Keratinocyte (primary cell): ENCODE results near the gene TNK1.

ENCODE experiments used
- CTCF ChIP-seq, 3 experiments: IDR thresholded peaks in 1 of 3; conservative IDR thresholded peaks in 1 of 3; optimal IDR thresholded peaks in 1 of 3; 2 replicates in 2 of 3; 3 replicates in 1 of 3; pipeline versions ENCODE3 to v1.5.1; 2011; ENCODE audit warnings: low read length in 3 of 3, mild to moderate bottlenecking in 3 of 3, moderate library complexity in 2 of 3, control low read depth in 1 of 3, inconsistent platforms in 1 of 3; ENCODE audit not compliant: insufficient read depth in 2 of 3; ENCODE audit errors: extremely low read depth in 1 of 3
- EZH2 ChIP-seq: IDR thresholded peaks from one replicate; pipeline ENCODE4 v1.6.1; 2012; ENCODE audit warnings: inconsistent platforms, mild to moderate bottlenecking, low read length, moderate library complexity

- TF ChIP-seq CTCF (optimal IDR thresholded peaks at IDR 0.05 in 1 of 3, IDR thresholded peaks at IDR 0.05 in 1 of 3, conservative IDR thresholded peaks at IDR 0.05 in 1 of 3; ENCODE audit: extremely low read depth in 1 of 3, insufficient read depth in 2 of 3, low read length in 3 of 3) = no peak
- TF ChIP-seq EZH2 = no peak
These were observed 26.2 kb downstream of the TNK1 start for GRCh38 chr17:7407082-7407481.
